Effector CD8-positive, alpha-beta T cell (primary cell): ENCODE measurements around the gene CPXM2.

ENCODE experiments used
- DNase-seq: peaks from one replicate; lab custom pipeline; 2025; lab: John Stamatoyannopoulos, UW

CPXM2 gene

DNA sequence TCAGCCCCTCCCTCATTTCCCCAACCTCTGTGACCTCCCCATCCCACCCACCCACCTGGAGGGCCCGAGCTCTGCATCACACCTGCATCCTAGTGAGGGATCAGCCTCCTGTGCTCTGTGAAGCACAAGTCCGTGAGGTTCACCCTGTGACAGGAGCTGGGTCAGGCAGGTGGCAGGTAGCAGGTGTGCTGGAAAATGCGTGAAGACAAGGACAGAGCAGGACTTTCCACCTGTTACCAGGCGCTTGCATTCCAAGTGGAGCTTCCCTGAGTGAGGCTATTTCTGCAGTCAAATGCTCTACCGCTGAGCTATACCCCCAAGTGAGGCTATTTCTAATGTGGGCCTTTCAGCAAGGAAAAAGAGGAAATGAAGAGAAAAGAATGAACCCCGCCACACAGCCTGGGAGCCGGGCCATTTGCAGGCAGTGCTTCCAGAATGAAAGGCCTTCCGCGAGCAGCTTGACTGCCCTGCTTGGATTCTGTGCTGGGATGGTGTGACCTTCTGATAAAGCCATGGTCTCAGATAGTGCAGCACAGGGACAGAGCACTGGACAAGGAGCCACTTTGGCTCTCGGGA is 13.3 kb upstream of the CPXM2 start:
- DNase-seq, result no peak

DNA sequence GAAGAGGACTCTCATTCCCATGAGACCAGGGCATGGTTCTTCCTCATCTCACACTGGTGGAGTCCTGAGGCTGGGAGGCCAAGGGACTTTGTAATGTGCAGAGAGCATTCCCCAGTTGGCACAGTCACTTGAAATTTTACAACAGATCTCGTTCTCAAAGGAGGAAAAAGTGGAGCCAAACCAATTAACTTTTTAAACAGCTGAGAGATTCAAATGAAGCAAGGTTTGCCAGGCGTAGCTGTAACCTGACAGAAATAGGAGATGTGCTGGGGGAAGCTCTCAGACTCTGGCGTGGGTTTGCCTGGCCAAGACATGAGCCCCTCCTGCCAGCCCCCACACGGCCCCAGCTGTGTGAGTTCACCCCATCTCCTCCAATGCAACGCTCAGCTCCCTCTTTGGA is 12.0 kb upstream of the CPXM2 start:
- no peak for DNase-seq

DNA sequence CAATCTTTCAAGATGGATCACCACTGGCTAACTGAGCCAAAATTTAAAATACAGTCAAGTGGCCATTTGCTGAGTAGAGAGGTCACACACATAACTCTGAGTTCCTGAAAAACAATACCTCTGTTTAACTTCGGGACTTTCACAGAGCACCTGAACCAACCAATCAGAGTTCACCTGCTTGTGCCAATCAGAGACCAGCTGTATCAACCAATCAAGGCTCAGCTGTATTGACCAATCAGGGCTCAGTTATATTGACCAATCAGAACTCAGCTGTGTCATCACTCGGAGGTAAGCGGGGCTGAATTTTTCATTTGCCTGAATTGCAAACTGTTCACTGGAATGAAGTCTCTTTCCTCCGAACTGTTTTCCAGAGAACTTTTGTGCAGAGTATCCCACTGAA is 10.0 kb upstream of the CPXM2 start:
- DNase-seq, result no peak

DNA sequence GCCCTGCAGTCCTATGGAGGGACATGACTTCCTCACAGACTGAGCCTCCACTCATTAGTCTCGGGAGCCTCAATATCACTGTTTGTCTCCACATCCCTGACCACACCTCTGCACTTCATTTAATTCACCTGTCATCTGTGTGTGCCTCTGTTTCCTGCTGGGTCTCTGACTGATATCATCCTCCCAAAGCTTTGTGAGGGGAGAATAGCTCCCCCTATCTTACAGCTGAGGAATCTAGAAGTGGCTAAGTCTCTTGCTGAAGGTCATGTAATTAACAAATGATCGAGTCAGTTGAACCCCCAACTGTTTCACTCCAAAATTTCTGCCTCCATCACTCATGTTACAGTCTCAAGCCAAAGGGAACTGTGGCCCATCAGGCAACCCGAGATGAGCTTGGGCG is 5.5 kb upstream of the CPXM2 start:
- DNase-seq, result no peak

DNA sequence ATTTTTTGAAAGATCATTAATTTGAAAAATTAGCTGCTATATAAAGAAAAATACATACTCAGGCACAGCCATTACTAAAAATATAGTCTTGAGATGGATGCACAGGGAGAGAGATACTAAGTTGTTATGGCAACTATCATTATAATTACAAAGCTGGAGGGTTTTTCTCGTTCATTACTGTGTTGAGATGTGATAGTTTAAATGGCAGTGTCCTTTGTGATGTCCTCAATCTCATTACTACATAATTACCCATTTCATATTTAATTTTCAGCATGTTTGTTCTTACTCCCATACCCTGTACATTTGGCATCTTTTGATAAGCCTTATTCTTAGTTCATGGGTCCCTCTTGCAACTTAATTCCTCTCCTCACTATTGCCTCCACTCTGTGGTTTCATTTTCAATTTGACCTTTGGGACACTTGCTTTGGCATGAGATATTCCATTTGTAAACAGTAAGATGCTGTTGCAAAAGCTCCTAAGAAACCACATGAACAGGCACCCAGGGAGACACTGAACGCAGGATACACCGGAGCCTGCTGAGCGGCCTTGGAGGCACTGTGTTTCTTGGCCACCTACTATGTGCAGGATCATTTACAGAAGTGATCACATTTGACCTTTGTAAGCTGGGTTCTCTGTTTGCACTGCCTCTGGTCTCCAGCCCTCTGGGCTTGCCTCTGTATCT is 4.8 kb upstream of the CPXM2 start:
- no peak for DNase-seq

DNA sequence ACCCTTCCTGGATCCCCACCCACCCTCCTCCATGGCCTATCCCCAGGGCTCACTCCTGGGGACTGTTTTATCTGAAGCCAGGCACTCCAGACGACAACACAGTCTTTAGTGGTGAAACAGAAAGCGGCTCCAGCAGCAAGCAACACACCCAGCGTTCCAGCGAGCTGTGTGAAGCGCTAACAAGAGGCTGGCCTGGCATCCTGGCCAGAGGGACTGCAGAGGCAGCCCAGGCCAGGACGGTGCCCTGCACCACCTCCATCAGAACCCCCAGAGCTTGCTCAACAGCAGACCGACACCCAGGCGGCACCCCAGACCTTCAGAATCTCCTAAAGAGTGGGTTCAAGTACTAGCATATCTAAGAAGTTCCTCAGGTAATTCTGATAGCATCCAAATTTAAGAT is 2.0 kb upstream of the CPXM2 start:
- no peak for DNase-seq

DNA sequence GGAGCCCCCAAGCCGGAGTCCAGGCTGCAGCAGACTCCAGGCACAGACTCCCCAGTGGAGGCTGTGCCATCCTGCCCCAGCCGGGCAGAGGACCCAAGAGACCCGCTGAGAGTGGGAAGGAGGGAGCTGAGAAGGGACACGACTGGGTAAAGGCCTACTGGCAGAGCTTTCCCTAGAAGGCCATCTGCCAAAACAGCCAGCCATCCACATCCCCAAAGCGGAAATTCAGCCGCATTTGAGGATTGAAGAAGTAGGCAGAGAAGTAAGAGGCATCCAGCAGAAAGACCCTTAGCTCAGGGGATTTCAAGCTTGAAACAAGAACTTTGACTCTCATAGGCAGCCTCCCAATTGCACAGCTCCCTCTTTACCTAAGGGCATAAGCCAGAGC is 857 bp downstream of the CPXM2 start:
- DNase-seq, result no peak

DNA sequence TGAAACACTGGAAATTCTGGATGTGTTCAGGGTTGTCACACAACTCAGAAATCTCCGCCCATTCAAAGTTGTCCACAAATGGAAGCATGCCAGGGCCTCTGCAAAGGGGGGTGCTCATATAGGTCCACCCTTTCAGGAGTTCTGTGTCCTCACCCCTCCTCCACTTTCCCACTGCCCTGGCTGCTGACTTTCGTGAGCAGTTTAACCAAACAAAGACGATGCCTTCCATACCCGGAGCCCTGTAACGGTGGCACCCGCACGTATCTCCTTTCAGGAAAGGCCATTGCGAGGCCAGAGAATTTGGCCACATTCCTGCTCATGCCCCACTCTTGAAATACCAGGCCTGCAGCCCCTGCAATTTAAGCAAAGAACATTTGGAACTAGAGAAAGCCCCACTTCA is 1.4 kb downstream of the CPXM2 start:
- no peak for DNase-seq

DNA sequence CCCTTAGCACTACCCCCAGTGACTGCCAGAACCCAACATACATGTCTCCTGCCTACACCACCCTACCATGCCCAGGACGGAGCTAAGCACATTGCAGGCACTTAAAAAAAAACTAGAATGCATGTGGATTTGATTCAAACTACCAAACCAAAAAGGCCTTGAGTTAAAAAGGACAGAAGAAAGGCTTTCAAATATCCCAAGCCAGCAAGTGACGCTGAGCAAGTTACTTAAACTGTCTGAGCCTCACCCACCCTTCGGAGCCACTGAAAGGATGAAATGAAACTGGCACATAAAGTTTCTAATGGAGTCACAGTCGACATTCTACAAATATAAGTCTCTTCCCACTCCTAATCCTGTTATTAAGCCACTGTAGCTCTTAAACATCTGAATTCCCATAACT is 1.8 kb downstream of the CPXM2 start:
- no peak for DNase-seq

DNA sequence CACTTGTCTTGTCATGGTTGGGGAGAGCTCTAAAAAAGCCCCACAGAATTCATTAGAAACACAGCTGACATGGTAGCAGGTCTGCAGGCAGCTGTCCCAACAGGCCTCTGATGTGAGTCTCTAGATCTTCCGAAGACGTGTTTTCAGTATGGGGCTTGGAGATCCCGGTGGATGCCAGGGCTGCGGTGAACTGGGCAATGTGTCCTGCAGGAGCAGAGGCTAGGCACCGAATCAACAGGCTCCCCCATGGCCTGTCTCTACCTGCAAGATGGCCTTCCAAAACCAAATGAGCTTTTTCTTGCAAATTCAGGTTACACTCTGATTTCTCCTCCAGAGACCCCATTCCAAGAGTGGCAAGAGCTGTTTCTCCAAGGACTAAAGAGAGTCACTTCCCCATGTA is 2.9 kb downstream of the CPXM2 start:
- DNase-seq, result no peak

DNA sequence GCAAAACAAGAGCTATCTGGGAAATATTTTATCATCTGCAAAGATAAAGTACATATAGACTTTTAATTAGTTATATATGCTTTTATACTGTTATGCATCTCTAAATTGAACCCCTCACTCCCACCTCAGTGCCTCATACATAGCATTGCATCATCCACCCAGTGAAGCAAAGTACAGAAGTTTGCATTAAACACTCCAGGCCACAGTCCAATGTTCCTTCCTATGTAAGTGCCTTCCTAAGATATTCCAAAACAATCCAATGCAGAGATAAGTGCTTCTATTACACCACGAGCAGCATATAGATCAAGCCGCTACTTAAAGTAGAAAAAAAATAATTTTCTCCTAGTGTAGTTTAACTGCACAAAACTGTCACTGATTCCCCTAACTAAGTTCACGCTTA is 3.4 kb downstream of the CPXM2 start:
- DNase-seq, result no peak

DNA sequence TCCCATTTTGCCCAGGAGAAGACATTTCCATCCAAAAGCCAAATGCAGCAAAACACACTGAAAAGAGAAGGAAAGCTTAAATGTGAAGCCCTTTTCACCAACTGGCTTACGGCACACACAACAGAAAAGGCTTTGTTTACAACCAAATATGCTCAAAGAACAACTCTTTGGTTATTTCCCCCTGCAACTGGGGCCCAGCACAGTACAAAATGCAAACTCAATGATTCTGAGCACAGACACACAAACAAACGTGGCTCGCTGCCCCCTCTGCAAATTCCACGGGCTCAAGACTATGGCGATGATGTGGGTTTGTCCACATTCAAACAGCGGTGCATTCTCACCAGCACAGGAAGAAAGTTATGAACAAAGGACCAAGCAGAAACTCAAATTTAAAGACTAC is 5.3 kb downstream of the CPXM2 start:
- DNase-seq, result no peak

DNA sequence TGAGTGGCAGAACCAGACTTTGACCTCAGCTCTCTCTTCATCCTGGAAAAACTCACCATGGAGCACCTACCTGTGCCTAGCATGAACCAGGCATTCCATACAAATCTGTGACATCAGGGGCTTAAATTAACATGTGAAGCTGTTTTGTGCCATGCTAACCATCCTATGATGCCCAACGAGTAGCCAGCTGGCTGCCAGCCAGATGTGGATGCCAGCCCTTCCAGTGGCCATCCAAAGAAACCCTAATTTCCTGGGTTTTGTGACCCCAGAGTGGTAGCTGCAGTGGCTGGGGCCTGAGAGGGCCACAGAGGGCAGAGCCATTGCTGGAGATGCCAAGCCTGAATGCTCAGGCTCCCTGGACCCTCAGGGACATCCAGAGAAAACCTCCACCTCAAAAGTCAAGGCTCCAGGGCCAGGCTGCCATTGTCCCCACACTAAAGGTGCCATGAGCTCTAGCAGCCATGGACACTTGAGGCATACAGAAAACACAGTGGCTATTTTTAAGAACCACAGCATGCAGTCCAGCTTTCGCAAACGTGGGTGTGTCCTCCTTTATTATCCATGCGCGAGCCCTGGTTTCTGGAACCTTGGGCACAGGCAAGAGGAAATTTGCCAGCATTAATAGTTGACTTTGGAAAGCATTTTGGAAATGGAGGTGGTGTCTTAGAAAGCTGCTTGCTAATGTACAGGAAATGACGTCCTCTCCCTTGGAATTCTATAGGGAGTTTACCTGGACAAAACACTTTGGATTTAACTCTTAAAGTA is 6.0 kb downstream of the CPXM2 start:
- DNase-seq, result no peak

DNA sequence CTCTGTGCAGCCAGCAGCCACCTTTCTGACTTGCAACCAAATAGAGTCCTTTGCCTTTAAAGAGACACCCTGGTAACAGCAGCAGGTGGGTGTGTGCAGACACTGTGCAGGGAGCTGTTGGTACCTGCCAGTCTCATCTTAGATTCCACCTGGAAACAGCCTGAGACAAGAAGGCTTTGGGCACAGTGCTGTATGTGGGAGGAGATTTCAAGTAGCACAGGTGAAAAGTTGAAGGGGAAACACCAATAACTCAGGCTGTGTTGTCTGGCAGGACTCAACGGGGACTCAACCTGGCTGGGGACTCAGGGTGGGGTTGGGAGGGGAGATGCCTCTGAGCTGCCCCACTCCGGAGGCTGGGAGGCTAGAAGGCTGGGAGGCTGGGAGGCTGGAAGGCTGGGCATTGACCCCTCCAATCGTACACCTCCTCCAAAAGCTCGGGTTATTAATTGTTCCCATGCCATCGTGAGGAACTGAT is 6.7 kb downstream of the CPXM2 start:
- DNase-seq, result no peak

DNA sequence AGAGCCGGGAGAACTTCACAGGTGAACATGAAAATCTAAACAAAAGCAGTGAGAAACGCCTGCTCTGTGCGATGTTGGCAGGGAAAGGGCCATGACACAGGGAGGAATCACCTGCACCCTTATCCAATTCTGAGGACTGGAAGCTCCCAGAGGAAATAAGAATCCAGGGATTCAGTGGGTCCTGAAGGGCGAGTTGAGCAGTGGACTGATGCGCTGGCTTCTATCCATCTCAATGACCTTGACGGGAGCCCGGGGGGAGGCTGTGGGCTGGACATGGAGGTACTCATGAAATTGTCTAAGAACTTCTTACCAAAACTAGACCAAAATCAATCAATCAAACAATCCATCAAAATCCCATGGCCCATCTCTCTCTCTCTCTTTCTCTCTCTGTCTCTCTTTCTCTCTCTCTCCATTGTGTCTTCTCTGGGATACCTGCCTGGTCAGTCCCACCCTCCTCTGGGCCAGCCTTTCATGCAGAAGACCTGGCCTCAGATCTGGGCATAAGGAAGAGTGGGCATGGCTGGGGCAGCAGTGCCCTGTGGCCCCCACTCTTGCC is 7.2 kb downstream of the CPXM2 start:
- no peak for DNase-seq

DNA sequence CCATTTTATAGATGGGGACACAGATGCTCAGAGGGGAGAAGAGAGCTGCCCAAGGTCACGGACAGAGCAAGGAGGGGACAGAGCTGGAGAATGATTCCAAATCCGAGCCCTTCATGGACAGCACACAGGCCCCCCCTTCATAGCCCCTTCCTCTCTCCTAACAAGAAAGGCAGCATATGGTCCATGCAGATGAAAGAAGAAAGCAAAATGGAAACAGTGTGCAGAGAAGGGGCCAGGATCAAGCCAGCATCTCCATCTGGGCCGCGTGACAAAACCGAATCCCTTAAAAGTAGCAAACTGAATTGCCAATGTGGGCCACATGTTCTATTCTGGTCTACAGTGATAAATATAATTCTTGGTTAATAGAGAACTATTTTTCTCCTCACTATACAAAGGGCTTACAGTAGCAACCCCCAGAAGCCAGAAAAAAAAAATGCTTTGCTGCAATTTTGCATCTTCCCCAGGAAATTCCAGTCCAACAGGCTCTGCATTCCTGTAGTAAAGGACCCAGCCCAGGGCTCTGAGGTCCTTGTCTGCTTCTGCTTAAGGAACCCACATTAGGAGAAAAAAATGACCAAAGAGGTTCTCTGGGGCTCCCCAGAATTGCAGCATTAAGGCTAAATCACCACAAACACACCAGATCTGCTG is 7.8 kb downstream of the CPXM2 start:
- no peak for DNase-seq

DNA sequence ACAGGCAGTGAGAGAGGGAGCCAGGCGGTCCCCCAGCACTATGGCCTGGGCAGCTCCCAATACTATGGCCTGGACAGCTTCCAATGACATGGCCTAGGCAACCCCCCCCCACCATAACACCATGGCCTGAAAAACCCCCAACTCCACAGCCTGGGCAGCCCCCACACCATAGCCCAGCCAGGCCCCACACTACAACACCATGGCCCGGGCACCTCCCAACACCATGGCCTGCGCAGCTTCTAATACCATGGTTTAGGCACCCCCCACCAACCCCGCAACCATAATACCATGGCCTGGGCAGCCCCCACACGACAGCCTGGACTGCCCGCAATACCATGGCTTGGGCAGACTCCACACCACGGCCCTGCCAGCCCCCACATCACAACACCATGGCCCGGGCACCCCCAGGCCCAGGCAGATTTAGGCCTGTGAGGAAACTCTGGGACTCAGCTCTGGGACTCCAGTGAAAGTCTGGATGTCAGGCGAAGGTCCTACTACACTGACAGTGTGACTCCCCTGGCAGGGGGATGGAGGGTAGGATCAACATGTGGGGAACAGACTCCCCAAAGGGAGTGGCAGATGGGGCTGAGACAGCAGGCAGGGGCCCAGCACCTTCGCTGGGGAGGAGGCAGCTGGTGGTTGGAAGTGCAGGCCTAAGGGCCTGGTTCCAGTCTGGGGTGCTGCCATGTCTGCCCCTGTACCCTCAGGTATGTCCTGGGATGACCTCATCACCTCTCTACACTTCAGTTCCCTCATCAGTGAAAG is 8.7 kb downstream of the CPXM2 start:
- no peak for DNase-seq

DNA sequence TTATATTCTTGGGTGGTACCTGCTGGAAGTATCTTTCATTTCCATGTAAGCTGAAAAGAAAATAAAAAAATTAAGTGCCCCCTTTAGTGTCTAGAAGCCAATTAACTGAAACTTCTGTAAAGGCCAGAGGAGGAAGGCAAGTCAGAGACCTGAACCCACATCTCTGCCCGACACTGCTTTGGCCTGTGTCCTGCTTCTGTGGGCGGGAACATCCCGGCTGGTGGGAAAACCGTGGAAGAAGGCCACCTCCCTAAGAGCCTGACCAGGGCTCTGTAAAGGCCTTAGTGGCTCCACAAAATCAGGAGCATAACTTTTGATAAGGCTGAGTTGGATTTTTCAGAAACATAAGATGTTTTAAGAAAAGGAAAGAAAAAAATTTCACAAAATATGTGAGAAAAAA is 9.4 kb downstream of the CPXM2 start:
- DNase-seq, result no peak

DNA sequence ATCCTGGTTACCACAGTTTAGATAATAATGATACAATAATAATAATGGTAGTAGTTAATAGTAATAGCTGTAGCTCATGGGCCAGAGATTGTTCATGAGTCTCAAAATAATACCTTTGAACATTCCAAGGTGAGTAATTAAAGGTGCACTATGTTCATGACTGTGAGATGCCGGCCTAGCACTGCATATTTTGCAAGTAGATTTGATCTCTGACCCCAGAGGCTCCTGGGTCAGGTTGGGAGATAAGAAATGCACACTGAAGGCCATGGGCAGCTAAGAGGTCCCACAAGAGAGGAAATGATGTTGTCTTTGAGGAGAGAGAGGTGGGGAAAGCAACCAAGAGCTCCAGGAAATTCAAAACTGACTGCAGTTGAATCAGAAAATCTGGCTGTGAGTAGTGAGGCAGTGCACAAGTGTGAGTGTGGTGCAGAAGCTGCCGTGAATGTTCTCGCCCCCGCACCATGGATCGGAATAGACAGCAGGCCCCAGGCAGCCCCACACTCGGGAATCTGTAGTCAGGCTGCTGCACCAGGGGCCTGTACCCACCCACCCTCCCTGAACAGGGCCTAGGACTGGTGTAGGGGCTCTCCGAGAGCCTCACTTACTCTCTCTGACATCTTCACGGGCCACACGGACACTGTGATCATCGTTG is 11.9 kb downstream of the CPXM2 start:
- DNase-seq, result no peak

DNA sequence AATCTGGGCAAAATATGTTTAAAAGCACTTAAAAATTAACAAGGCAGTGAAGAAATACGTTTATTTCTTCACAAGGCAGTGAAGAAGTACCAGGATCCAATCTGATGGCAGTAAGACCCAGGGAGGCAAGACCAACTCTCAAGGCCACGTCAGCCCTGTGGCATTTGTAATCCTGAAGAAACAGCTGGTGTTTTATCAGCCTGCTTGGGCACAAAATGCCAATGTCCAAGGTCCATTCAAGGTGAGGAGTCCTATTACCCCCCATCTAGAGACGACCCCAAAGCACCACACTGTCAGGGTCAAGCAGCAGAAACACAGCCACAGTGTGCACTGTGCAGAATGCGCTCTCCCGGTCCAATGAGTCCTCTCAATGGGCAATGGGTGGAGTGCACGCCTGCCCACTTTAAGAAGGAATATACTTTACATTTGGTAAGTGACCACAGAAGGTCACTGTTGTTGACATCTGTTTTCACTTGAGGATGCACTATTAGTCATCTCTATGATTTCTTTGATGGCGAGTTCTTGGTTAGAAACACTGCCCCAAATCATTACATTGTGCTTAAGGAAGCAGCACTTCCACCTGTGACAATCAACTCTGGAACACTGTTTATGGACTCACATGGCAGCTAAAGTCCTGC is 12.8 kb downstream of the CPXM2 start:
- DNase-seq, result no peak

DNA sequence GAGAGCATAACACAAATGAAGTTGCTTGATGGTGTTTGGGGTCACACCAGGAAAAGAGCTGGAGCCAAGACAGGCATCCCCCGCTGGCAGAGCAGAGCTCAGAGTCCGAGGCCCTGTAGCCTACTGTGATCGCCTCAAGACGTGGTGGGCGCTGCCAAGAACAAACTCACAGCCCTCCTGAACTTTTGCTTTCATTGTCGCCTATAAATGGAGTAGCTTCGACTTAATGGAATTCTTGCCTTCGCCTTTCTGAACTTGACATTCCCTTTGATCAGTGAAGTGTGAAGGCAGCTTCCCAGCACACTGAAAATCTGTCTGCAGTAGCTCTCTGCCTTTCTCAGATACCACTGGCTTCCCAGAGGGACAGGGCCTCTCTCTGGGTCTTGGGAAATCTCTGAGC is 21.3 kb downstream of the CPXM2 start:
- DNase-seq, result no peak
